Activated CD4-positive, alpha-beta T cell treated with anti-CD3 and anti-CD28 coated beads for 36 hours (primary cell): ENCODE data around the gene CAMKMT. TPM values are rescaled to one million over a fixed set of nuclear protein-coding genes. Genes with fewer than 3 reads are reported as not detected.
A peak's percentile ranks its signal among the peaks of the same experiment; 100 is the strongest.

Experiments
- ATAC-seq: fragments of 200-7000 bp; cut with Tn5 transposase; one replicate; pipeline ENCODE4 v1.10.0; 2021; ENCODE audit warnings: mild to moderate bottlenecking, moderate library complexity
- CTCF ChIA-PET: fragments of 350-600 bp; sonication (Branson Sonifier 250); formaldehyde crosslinking; loops from one replicate; lab custom pipeline; 2021; ENCODE audit warnings: antibody characterized with exemption; lab: Charles Lee
- POLR2A ChIA-PET: fragments of 350-600 bp; sonication (Branson Sonifier 250); formaldehyde crosslinking; loops from one replicate; lab custom pipeline; 2021; ENCODE audit warnings: antibody characterized with exemption, inconsistent platforms; lab: Charles Lee
- DNase-seq: peaks from one replicate; pipeline ENCODE4 v3.0.0-alpha.2; 2020
- H3K27ac Mint-ChIP-seq: one replicate; pipeline ENCODE4 v1.8.0; 2021; ENCODE audit warnings: mixed read lengths
- H3K27me3 Mint-ChIP-seq: one replicate; pipeline ENCODE4 v1.8.0; 2021; ENCODE audit warnings: mixed read lengths
- H3K36me3 Mint-ChIP-seq: one replicate; pipeline ENCODE4 v1.8.0; 2021; ENCODE audit warnings: low read depth, mixed read lengths
- H3K4me1 Mint-ChIP-seq: one replicate; pipeline ENCODE4 v1.8.0; 2021; ENCODE audit warnings: mixed read lengths
- H3K4me3 Mint-ChIP-seq: one replicate; pipeline ENCODE4 v1.8.0; 2021; ENCODE audit warnings: mild to moderate bottlenecking, moderate library complexity, mixed read lengths
- H3K9me3 Mint-ChIP-seq: one replicate; pipeline ENCODE4 v1.8.0; 2021; ENCODE audit warnings: low read depth, mixed read lengths
- intact Hi-C, 2 experiments: fragments of 100-400 bp; cut with DNase I in 1 of 2; cut with micrococcal nuclease in 1 of 2; formaldehyde crosslinking; loops; one replicate each; pipeline versions ENCODE4 v1.14.2 to v1.15.1; 2022 to 2024; cut with DNase I, micrococcal nuclease
- total RNA-seq, 2 experiments: library from RNA; stranded (reverse); gene quantifications; one replicate each; pipeline ENCODE4 v1.2.3, GENCODE V29; 2021

The CAMKMT gene
- total RNA-seq, 2 experiments from 2014 or later, result 10.8 to 13.3 TPM

- Mint-ChIP-seq H3K27ac (no peak overlapping the region), H3K9me3 (no peaks in the 10 kb centered on the region), H3K4me3 (no peak overlapping the region), H3K4me1 (no peaks in the 10 kb centered on the region), H3K27me3 (no peaks in the 10 kb centered on the region), H3K36me3 (no peaks in the 10 kb centered on the region)
- ATAC-seq (no peak), DNase-seq (no peak)
- intact Hi-C loops, result no loop called here
- ChIA-PET POLR2A (no interaction called here), CTCF (interaction anchor here (0.6 kb wide), 1 partner anchor 63 kb away, joined by 3 read pairs; no protein-coding TSS in a partner anchor)
Measured at GRCh38 chr2:44689516-44689915, 327.8 kb downstream of the CAMKMT start.

- Mint-ChIP-seq H3K27ac (no peak overlapping the region), H3K27me3 (no peaks in the 10 kb centered on the region), H3K9me3 (no peaks in the 10 kb centered on the region), H3K36me3 (no peaks in the 10 kb centered on the region), H3K4me1 (no peaks in the 10 kb centered on the region), H3K4me3 (no peak overlapping the region)
- ChIA-PET POLR2A (no interaction called here), CTCF (no interaction called here)
- ATAC-seq (no peak), DNase-seq (no peak)
- intact Hi-C loops, result no loop called here
Measured at GRCh38 chr2:44691174-44691785, 329.5 kb downstream of the CAMKMT start.

GRCh38 chr2:44692821-44693220 is 331.1 kb downstream of the CAMKMT start:
- Mint-ChIP-seq H3K27me3 (no peaks in the 10 kb centered on the region), H3K9me3 (no peaks in the 10 kb centered on the region), H3K27ac (no peak overlapping the region), H3K36me3 (no peaks in the 10 kb centered on the region), H3K4me3 (no peak overlapping the region), H3K4me1 (no peaks in the 10 kb centered on the region)
- ChIA-PET POLR2A (no interaction called here), CTCF (no interaction called here)
- ATAC-seq (no peak), DNase-seq (no peak)
- intact Hi-C loops, result no loop called here

GRCh38 chr2:44700824-44701223 is 339.1 kb downstream of the CAMKMT start:
- ATAC-seq (no peak), DNase-seq (no peak)
- Mint-ChIP-seq H3K4me3 (no peak overlapping the region), H3K27ac (no peak overlapping the region), H3K4me1 (no peaks in the 10 kb centered on the region), H3K36me3 (no peaks in the 10 kb centered on the region), H3K27me3 (no peaks in the 10 kb centered on the region), H3K9me3 (no peaks in the 10 kb centered on the region)
- intact Hi-C loops, result no loop called here
- POLR2A ChIA-PET, result no interaction called here
- CTCF ChIA-PET, result no interaction called here

GRCh38 chr2:44705356-44705755 is 343.6 kb downstream of the CAMKMT start:
- peaks cover 8% of the 10 kb centered on the region for H3K4me1 Mint-ChIP-seq
- DNase-seq (no peak), ATAC-seq (no peak)
- H3K4me3 Mint-ChIP-seq, result no peak overlapping the region
- no peak overlapping the region for H3K27ac Mint-ChIP-seq
- H3K9me3 Mint-ChIP-seq, result no peaks in the 10 kb centered on the region
- intact Hi-C loops, result no loop called here
- ChIA-PET POLR2A (no interaction called here), CTCF (interaction anchor here (0.6 kb wide), 1 partner anchor 70 kb away, joined by 3 read pairs; no protein-coding TSS in a partner anchor)
- peaks cover 3% of the 10 kb centered on the region for H3K36me3 Mint-ChIP-seq
- H3K27me3 Mint-ChIP-seq, result no peaks in the 10 kb centered on the region

GRCh38 chr2:44705876-44706480 is 344.2 kb downstream of the CAMKMT start:
- Mint-ChIP-seq H3K27ac (no peak overlapping the region), H3K27me3 (no peaks in the 10 kb centered on the region), H3K4me3 (no peak overlapping the region), H3K36me3 (peaks cover 3% of the 10 kb centered on the region), H3K9me3 (no peaks in the 10 kb centered on the region), H3K4me1 (peaks cover 8% of the 10 kb centered on the region)
- POLR2A ChIA-PET, result no interaction called here
- ATAC-seq (no peak), DNase-seq (no peak)
- CTCF ChIA-PET, result no interaction called here
- intact Hi-C loops, result no loop called here

GRCh38 chr2:44706681-44707553 is 345.2 kb downstream of the CAMKMT start:
- H3K27ac Mint-ChIP-seq, result no peak overlapping the region
- no peaks in the 10 kb centered on the region for H3K27me3 Mint-ChIP-seq
- ChIA-PET CTCF (no interaction called here), POLR2A (no interaction called here)
- H3K36me3 Mint-ChIP-seq, result peaks cover 3% of the 10 kb centered on the region
- DNase-seq (no peak), ATAC-seq (no peak)
- intact Hi-C loops, result no loop called here
- H3K4me3 Mint-ChIP-seq, result no peak overlapping the region
- H3K4me1 Mint-ChIP-seq, result peaks cover 8% of the 10 kb centered on the region
- no peaks in the 10 kb centered on the region for H3K9me3 Mint-ChIP-seq

GRCh38 chr2:44707945-44708660 is 346.4 kb downstream of the CAMKMT start:
- POLR2A ChIA-PET, result no interaction called here
- H3K4me3 Mint-ChIP-seq, result no peak overlapping the region
- intact Hi-C loops, result no loop called here
- CTCF ChIA-PET, result interaction anchor here (0.8 to 1.1 kb wide), 2 partner anchors 90 to 228 kb away, joined by 4 to 5 read pairs; no protein-coding TSS in a partner anchor
- DNase-seq (no peak), ATAC-seq (no peak)
- H3K4me1 Mint-ChIP-seq, result peaks cover 8% of the 10 kb centered on the region
- H3K27ac Mint-ChIP-seq, result no peak overlapping the region
- H3K9me3 Mint-ChIP-seq, result no peaks in the 10 kb centered on the region
- peaks cover 3% of the 10 kb centered on the region for H3K36me3 Mint-ChIP-seq
- H3K27me3 Mint-ChIP-seq, result no peaks in the 10 kb centered on the region

- intact Hi-C loops, result no loop called here
- POLR2A ChIA-PET, result no interaction called here
- Mint-ChIP-seq H3K36me3 (peaks cover 3% of the 10 kb centered on the region), H3K27me3 (no peaks in the 10 kb centered on the region), H3K9me3 (no peaks in the 10 kb centered on the region), H3K4me1 (peaks cover 8% of the 10 kb centered on the region), H3K4me3 (no peak overlapping the region), H3K27ac (no peak overlapping the region)
- DNase-seq (no peak), ATAC-seq (no peak)
- CTCF ChIA-PET, result interaction anchor here (0.8 to 1.1 kb wide), 2 partner anchors 91 to 229 kb away, joined by 4 to 5 read pairs; no protein-coding TSS in a partner anchor
Measured at GRCh38 chr2:44708661-44709000, 346.9 kb downstream of the CAMKMT start.

GRCh38 chr2:44713170-44713569 is 351.4 kb downstream of the CAMKMT start:
- no peak overlapping the region for H3K4me3 Mint-ChIP-seq
- POLR2A ChIA-PET, result no interaction called here
- intact Hi-C loops, result no loop called here

GRCh38 chr2:44715671-44716081 is 353.9 kb downstream of the CAMKMT start:
- no peaks in the 10 kb centered on the region for H3K9me3 Mint-ChIP-seq
- no peaks in the 10 kb centered on the region for H3K4me1 Mint-ChIP-seq
- ChIA-PET POLR2A (no interaction called here), CTCF (interaction anchor here (0.9 kb wide), 1 partner anchor 31 kb away, joined by 3 read pairs; no protein-coding TSS in a partner anchor)
- no peak overlapping the region for H3K4me3 Mint-ChIP-seq
- intact Hi-C loops, result no loop called here
- no peaks in the 10 kb centered on the region for H3K36me3 Mint-ChIP-seq
- ATAC-seq (no peak), DNase-seq (no peak)
- no peaks in the 10 kb centered on the region for H3K27me3 Mint-ChIP-seq
- no peak overlapping the region for H3K27ac Mint-ChIP-seq

More at GRCh38 chr2:44713170-44713569, 351.4 kb downstream of the CAMKMT start:
- H3K4me1 Mint-ChIP-seq, result peaks cover 4% of the 10 kb centered on the region
- H3K36me3 Mint-ChIP-seq, result no peaks in the 10 kb centered on the region
- no peaks in the 10 kb centered on the region for H3K27me3 Mint-ChIP-seq
- CTCF ChIA-PET, result interaction anchor here (0.6 kb wide), 1 partner anchor 620 kb away, joined by 4 read pairs; no protein-coding TSS in a partner anchor
- DNase-seq (peak; percentile 9), ATAC-seq (no peak)
- H3K27ac Mint-ChIP-seq, result no peak overlapping the region
- no peaks in the 10 kb centered on the region for H3K9me3 Mint-ChIP-seq
